Hepatocyte (in vitro differentiated cells): ENCODE measurements around the gene ZNF446. TPM values are rescaled to one million over a fixed set of nuclear protein-coding genes. Genes with fewer than 3 reads are reported as not detected.

Experiments
- DNase-seq: peaks from one replicate; pipeline ENCODE4 v3.0.0-alpha.2; 2016; ENCODE audit warnings: low spot score
- H2AFZ ChIP-seq: fragments of 200-600 bp; sonication (generic); 2 replicates; pipeline ENCODE4 v1.6.0; 2016; ENCODE audit warnings: antibody characterized with exemption, mild to moderate bottlenecking
- H3K27ac ChIP-seq: fragments of 200-600 bp; sonication (generic); 2 replicates; pipeline ENCODE4 v1.5.1; 2016; ENCODE audit warnings: mild to moderate bottlenecking
- H3K27me3 ChIP-seq: fragments of 200-600 bp; sonication (generic); 2 replicates; pipeline ENCODE4 v1.6.1; 2016
- H3K36me3 ChIP-seq: fragments of 200-600 bp; sonication (generic); replicated peaks from 2 replicates; pipeline ENCODE4 v1.5.1; 2016; ENCODE audit warnings: low read depth; ENCODE audit not compliant: insufficient read depth
- H3K4me1 ChIP-seq: fragments of 200-600 bp; sonication (generic); 2 replicates; pipeline ENCODE4 v1.5.1; 2016; ENCODE audit warnings: mild to moderate bottlenecking, moderate library complexity; ENCODE audit not compliant: insufficient read depth
- H3K4me2 ChIP-seq: fragments of 200-600 bp; sonication (generic); 2 replicates; pipeline ENCODE4 v1.6.0; 2016
- H3K4me3 ChIP-seq: fragments of 200-600 bp; sonication (generic); 2 replicates; pipeline ENCODE4 v1.5.1; 2016; ENCODE audit warnings: mild to moderate bottlenecking
- H3K79me2 ChIP-seq: fragments of 200-600 bp; sonication (generic); 2 replicates; pipeline ENCODE4 v1.6.0; 2017; ENCODE audit warnings: mild to moderate bottlenecking
- H3K9me2 ChIP-seq: fragments of 200-600 bp; sonication (generic); replicated peaks from 2 replicates; pipeline ENCODE4 v1.6.0; 2017; ENCODE audit warnings: mild to moderate bottlenecking; ENCODE audit not compliant: insufficient read depth
- H3K9me3 ChIP-seq: fragments of 200-600 bp; sonication (generic); 2 replicates; pipeline ENCODE4 v1.5.1; 2016; ENCODE audit warnings: low read depth, mild to moderate bottlenecking
- H4K20me1 ChIP-seq: fragments of 200-600 bp; sonication (generic); 2 replicates; pipeline ENCODE4 v1.6.0; 2016; ENCODE audit warnings: mild to moderate bottlenecking; ENCODE audit not compliant: insufficient read depth, poor library complexity, severe bottlenecking
- EZH2 ChIP-seq: fragments of 200-600 bp; sonication (generic); IDR thresholded peaks from 2 replicates; pipeline ENCODE4 v1.6.1; 2016; ENCODE audit warnings: antibody characterized with exemption, mild to moderate bottlenecking, borderline replicate concordance
- EZH2phosphoT487 ChIP-seq: fragments of 200-600 bp; sonication (generic); IDR thresholded peaks from one replicate; pipeline ENCODE4 v1.6.1; 2018; ENCODE audit warnings: antibody characterized with exemption, mild to moderate bottlenecking, low read depth, moderate library complexity; ENCODE audit not compliant: unreplicated experiment, severe bottlenecking
- WGBS: methylation state at CpG from one replicate; pipeline ENCODE4 v1.1.6; 2016; ENCODE audit warnings: low lambda C conversion rate; ENCODE audit errors: missing lambda C conversion rate; 5-methylcytosine and 5-hydroxymethylcytosine counted together
- polyA plus RNA-seq: library from polyadenylated mRNA; unstranded; fragments of >200 nt; fragmentation: Nextera tagmentation; extraction: Ambion mirVana; gene quantifications from 2 replicates; pipeline ENCODE4 v1.2.1, GENCODE V29; 2016
- total RNA-seq: library from RNA; depleted of rRNA; stranded (reverse); fragments of >200 nt; gene quantifications from 2 replicates; pipeline ENCODE4 v1.2.3, GENCODE V29; 2014
- TF ChIP-seq, protein P1 (sequence below): fragments of 200-600 bp; sonication (generic); IDR thresholded peaks from 2 replicates; pipeline ENCODE4 v1.5.1; 2016; ENCODE audit warnings: antibody characterized with exemption, mild to moderate bottlenecking; ENCODE audit not compliant: poor library complexity

Gene ZNF446
- total and polyA plus RNA-seq, 2 experiments from 2014 or later, result 13.8 to 20.5 TPM

DNA sequence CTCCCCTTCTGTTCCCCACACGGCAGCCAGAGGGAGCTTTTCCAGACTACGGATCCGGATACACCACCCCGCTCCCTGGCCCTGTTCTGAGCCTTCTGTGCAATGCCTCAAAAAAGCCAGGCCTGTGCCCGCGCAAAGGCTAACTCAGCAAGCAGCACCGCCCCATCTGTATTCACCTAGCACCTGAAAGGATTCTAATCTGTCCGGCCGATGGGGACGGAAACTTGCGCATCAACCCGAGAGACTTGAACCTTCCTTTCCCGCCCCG, 42.9 kb downstream of the ZNF446 start:
- Histone ChIP-seq H3K4me2 (peak overlapping the region; percentile 99), H2AFZ (peak overlapping the region; percentile 93), H4K20me1 (peaks cover 5% of the 10 kb centered on the region), H3K9me3 (no peaks in the 10 kb centered on the region), H3K27me3 (no peaks in the 10 kb centered on the region), H3K27ac (peak overlapping the region; percentile 99), H3K4me1 (peaks cover 26% of the 10 kb centered on the region), H3K4me3 (peak overlapping the region; percentile 90), H3K79me2 (peaks cover 48% of the 10 kb centered on the region), H3K9me2 (no peaks in the 10 kb centered on the region), H3K36me3 (no peaks in the 10 kb centered on the region)
- peak; percentile 90 for DNase-seq
- WGBS, result 0% methylated on average over 14 of the region's 14 CpGs
- TF ChIP-seq EZH2 (no peak), EZH2phosphoT487 (no peak)
- TF ChIP-seq, protein P1, sequence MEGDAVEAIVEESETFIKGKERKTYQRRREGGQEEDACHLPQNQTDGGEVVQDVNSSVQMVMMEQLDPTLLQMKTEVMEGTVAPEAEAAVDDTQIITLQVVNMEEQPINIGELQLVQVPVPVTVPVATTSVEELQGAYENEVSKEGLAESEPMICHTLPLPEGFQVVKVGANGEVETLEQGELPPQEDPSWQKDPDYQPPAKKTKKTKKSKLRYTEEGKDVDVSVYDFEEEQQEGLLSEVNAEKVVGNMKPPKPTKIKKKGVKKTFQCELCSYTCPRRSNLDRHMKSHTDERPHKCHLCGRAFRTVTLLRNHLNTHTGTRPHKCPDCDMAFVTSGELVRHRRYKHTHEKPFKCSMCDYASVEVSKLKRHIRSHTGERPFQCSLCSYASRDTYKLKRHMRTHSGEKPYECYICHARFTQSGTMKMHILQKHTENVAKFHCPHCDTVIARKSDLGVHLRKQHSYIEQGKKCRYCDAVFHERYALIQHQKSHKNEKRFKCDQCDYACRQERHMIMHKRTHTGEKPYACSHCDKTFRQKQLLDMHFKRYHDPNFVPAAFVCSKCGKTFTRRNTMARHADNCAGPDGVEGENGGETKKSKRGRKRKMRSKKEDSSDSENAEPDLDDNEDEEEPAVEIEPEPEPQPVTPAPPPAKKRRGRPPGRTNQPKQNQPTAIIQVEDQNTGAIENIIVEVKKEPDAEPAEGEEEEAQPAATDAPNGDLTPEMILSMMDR, result peak; percentile 65

DNA sequence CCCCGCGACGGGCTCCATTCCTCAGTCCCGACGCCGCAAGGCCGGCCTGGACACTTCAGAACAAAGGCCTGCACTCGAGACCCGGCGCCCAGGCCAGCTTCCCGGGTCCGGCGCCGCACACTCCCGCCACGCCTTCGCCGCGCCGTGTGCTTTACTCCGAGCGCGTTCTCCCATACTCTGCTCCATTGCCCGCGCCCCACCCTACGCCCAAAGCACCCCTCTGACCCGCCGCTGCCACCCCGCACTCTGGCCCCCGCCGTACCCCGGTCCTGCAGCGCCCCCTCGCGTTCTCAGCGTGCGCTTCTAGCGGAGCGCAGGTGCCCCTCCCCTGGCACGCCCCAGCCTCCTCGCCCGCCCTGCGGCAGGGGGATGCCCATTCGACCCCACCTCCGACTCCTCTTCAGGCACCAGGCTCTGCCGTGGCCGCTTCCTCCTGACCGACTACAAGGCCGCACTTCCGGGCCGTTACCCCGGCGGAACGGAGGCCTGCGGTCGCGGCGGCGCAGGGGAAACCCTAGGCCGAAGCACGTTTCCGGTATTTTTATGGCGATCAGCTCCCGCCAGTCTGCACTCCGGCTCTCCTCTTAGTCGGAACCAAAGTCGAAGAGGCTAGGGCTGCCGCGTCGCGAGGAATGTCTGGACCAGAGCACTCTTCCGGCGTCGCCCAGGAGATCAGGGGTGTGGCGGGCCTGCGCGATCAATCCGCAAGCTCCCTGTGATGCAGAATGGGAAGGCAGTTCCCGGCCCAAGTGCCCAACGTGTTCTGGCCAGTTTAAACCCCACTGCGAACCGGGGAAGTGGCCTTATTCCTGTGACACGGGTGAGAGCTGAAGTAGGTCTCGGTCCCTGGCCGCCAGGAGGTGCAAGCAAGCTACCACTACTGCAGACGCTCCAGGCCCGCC, 43.5 kb downstream of the ZNF446 start, which contains the start of gene ZBTB45:
TSS of gene ZBTB45 (minus strand) at position 456 of the 902 bp plus-strand sequence. CDS start 2,137 bp downstream, outside the sequence.
- H3K4me2 ChIP-seq, result peak within 1 kb of the TSS; percentile 99
- peak within 1 kb of the TSS; percentile 99 for H3K27ac ChIP-seq
- H3K36me3 ChIP-seq, result no peaks in the 10 kb centered on the region
- peaks cover 5% of the 10 kb centered on the region for H4K20me1 ChIP-seq
- TF ChIP-seq, protein P1, result peak; percentile 96
- TF ChIP-seq EZH2phosphoT487, result no peak
- H3K4me3 ChIP-seq, result peak within 1 kb of the TSS; percentile 90
- H3K9me3 ChIP-seq, result no peaks in the 10 kb centered on the region
- H3K79me2 ChIP-seq, result peaks cover 42% of the 10 kb centered on the region
- WGBS, result 1% methylated on average over 64 of the region's 87 CpGs
- DNase-seq, result peak; percentile 96
- no peaks in the 10 kb centered on the region for H3K9me2 ChIP-seq
- H3K27me3 ChIP-seq, result no peaks in the 10 kb centered on the region
- peak within 1 kb of the TSS; percentile 93 for H2AFZ ChIP-seq
- H3K4me1 ChIP-seq, result peaks cover 21% of the 10 kb centered on the region

DNA sequence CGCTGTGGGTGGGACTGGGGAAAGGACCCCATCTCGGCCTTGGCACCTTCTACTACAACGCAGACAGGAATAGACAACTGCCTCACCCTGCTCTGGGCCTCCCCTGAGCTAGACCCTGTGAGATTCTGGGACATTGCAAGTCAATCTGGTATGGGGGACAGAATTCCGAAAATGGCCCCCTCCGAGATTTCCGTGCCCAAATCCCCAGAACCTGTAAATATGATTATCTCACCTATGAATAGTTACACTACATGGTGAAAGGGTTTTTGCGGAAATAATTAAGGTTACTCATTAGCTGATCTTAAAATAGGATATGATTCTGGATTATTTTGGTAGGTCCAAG, 44.1 kb downstream of the ZNF446 start:
- 32% methylated on average over 7 of the region's 7 CpGs for WGBS

More for the DNA sequence above, 44.1 kb downstream of the ZNF446 start:
- no peak for DNase-seq
- H3K4me2 ChIP-seq, result peak overlapping the region; percentile 99
- peaks cover 18% of the 10 kb centered on the region for H3K4me1 ChIP-seq
- H2AFZ ChIP-seq, result peak overlapping the region; percentile 74
- H3K27ac ChIP-seq, result peak overlapping the region; percentile 99
- peaks cover 36% of the 10 kb centered on the region for H3K79me2 ChIP-seq
- H4K20me1 ChIP-seq, result peaks cover 5% of the 10 kb centered on the region
- H3K36me3 ChIP-seq, result no peaks in the 10 kb centered on the region
- TF ChIP-seq EZH2 (no peak), EZH2phosphoT487 (no peak)
- TF ChIP-seq, protein P1, result no peak
- no peaks in the 10 kb centered on the region for H3K9me2 ChIP-seq
- H3K9me3 ChIP-seq, result no peaks in the 10 kb centered on the region
- no peaks in the 10 kb centered on the region for H3K27me3 ChIP-seq
- H3K4me3 ChIP-seq, result peak overlapping the region; percentile 90
